Endothelial cell of umbilical vein (primary cell): Measurements from ENCODE around the gene OR5AU1. TPM values are rescaled to one million over a fixed set of nuclear protein-coding genes. Genes with fewer than 3 reads are reported as not detected.

ENCODE experiments used
- BruUV-seq: library from RNA; stranded (reverse); fragments of 400-500 nt; replicated peaks from 2 replicates; lab custom pipeline; 2021; lab: Mats Ljungman, UMichigan
- CTCF ChIA-PET: fragments of 300-600, 350-600 bp; sonication (Branson Sonifier 250); formaldehyde crosslinking; loops from one replicate; lab custom pipeline; 2021; ENCODE audit warnings: antibody characterized with exemption, inconsistent platforms; lab: Charles Lee
- POLR2A ChIA-PET: fragments of 300-600, 350-600 bp; sonication (Branson Sonifier 250); formaldehyde crosslinking; loops from one replicate; lab custom pipeline; 2021; ENCODE audit warnings: antibody characterized with exemption, inconsistent platforms; lab: Charles Lee
- DNase-seq: peaks from one replicate; pipeline ENCODE4 v3.0.0-alpha.2; 2011; ENCODE audit warnings: low read depth, low spot score
- FAIRE-seq: peaks from 2 replicates; lab custom pipeline; 2011; peaks lifted over from hg19 to GRCh38; lab: Jason Lieb, UNC
- H2AFZ ChIP-seq: 2 replicates; pipeline ENCODE4 v1.6.0; 2012; ENCODE audit warnings: low read depth, low read length, control low read depth, inconsistent platforms
- H3K27ac ChIP-seq: 2 replicates; pipeline ENCODE4 v1.5.1; 2011; ENCODE audit warnings: low read depth, mild to moderate bottlenecking, control low read depth, low read length, moderate library complexity; ENCODE audit not compliant: insufficient read depth
- H3K27me3 ChIP-seq, 2 experiments: 2 replicates each; pipeline versions ENCODE4 v1.6.0 to v1.6.1; 2011; ENCODE audit warnings: low read length in 2 of 2, mixed read lengths in 1 of 2; ENCODE audit not compliant: control insufficient read depth in 2 of 2, insufficient read depth in 2 of 2
- H3K36me3 ChIP-seq, 2 experiments: 2 replicates in 1 of 2; 3 replicates in 1 of 2; pipeline ENCODE4 v1.5.1; 2011; ENCODE audit warnings: low read length in 2 of 2, mild to moderate bottlenecking in 1 of 2, moderate library complexity in 1 of 2; ENCODE audit not compliant: control insufficient read depth in 2 of 2, insufficient read depth in 2 of 2; ENCODE audit errors: extremely low read depth in 1 of 2
- H3K4me1 ChIP-seq: 3 replicates; pipeline ENCODE4 v1.5.1; 2011; ENCODE audit warnings: mild to moderate bottlenecking, low read length; ENCODE audit not compliant: control insufficient read depth, insufficient read depth; ENCODE audit errors: extremely low read depth
- H3K4me2 ChIP-seq: 2 replicates; pipeline ENCODE4 v1.6.1; 2011; ENCODE audit warnings: low read length, control low read depth, mixed read lengths; ENCODE audit not compliant: insufficient read depth
- H3K4me3 ChIP-seq, 3 experiments: fragments of 200-600 bp in 1 of 3; sonication (generic), shearing (Covaris generic) in 1 of 3; replicated peaks in 1 of 3; 2 replicates each; pipeline ENCODE4 v1.5.1; 2011 to 2016; ENCODE audit warnings: control low read depth in 3 of 3, low read length in 3 of 3, mild to moderate bottlenecking in 2 of 3, inconsistent platforms in 1 of 3, low read depth in 1 of 3, moderate library complexity in 1 of 3; ENCODE audit not compliant: insufficient read depth in 1 of 3
- H3K79me2 ChIP-seq: 2 replicates; pipeline ENCODE4 v1.6.0; 2012; ENCODE audit warnings: low read length, inconsistent platforms; ENCODE audit not compliant: control insufficient read depth, insufficient read depth
- H3K9ac ChIP-seq: replicated peaks from 2 replicates; pipeline ENCODE3; 2011; ENCODE audit warnings: low read length, control low read depth; ENCODE audit not compliant: insufficient read depth; ENCODE audit errors: extremely low read depth
- H3K9me1 ChIP-seq: replicated peaks from 3 replicates; pipeline ENCODE4 v1.6.0; 2011; ENCODE audit warnings: mild to moderate bottlenecking, low read length; ENCODE audit not compliant: control insufficient read depth, insufficient read depth; ENCODE audit errors: extremely low read depth
- H3K9me3 ChIP-seq: replicated peaks from 2 replicates; pipeline ENCODE4 v1.5.1; 2012; ENCODE audit warnings: low read length, inconsistent platforms; ENCODE audit not compliant: control insufficient read depth, insufficient read depth
- H4K20me1 ChIP-seq: replicated peaks from 2 replicates; pipeline ENCODE3; 2011; ENCODE audit warnings: mild to moderate bottlenecking, low read length; ENCODE audit not compliant: control insufficient read depth, insufficient read depth; ENCODE audit errors: extremely low read depth
- CTCF ChIP-seq, 2 donors: IDR thresholded peaks; 1 replicate in 1 of 2; 2 replicates in 1 of 2; pipeline ENCODE4 v1.5.1; 2011; ENCODE audit warnings: low read length in 2 of 2, mild to moderate bottlenecking in 2 of 2, moderate library complexity in 2 of 2, control low read depth in 1 of 2, inconsistent platforms in 1 of 2, low read depth in 1 of 2; ENCODE audit not compliant: insufficient read depth in 1 of 2; ENCODE audit errors: extremely low read depth in 1 of 2
- EZH2 ChIP-seq: IDR thresholded peaks from 2 replicates; pipeline ENCODE4 v1.6.1; 2012; ENCODE audit warnings: borderline replicate concordance, low read depth, mild to moderate bottlenecking, moderate library complexity, low read length, inconsistent platforms; ENCODE audit not compliant: severe bottlenecking
- FOS ChIP-seq: IDR thresholded peaks from 2 replicates; pipeline ENCODE4 v1.6.1; 2011; ENCODE audit warnings: mild to moderate bottlenecking, low read length, moderate library complexity, borderline replicate concordance; ENCODE audit not compliant: insufficient read depth
- GATA2 ChIP-seq: IDR thresholded peaks from 2 replicates; pipeline ENCODE4 v1.7.0; 2011; ENCODE audit warnings: low read depth, mild to moderate bottlenecking, moderate library complexity, mixed read lengths, low read length; ENCODE audit not compliant: insufficient read length, insufficient read depth
- JUN ChIP-seq: IDR thresholded peaks from 2 replicates; pipeline ENCODE4 v1.6.1; 2011; ENCODE audit warnings: borderline replicate concordance, low read depth; ENCODE audit not compliant: insufficient read length, insufficient read depth
- MAX ChIP-seq: IDR thresholded peaks from 2 replicates; pipeline ENCODE4 v1.6.1; 2011; ENCODE audit not compliant: insufficient read depth, insufficient read length
- MYC ChIP-seq: IDR thresholded peaks from one replicate; pipeline ENCODE4 v1.6.1; 2011; ENCODE audit warnings: mild to moderate bottlenecking, low read depth, low read length
- POLR2A ChIP-seq: IDR thresholded peaks from 2 replicates; pipeline ENCODE4 v1.6.1; 2012; ENCODE audit warnings: low read depth, mild to moderate bottlenecking, control low read depth, low read length
- POLR2AphosphoS5 ChIP-seq: IDR thresholded peaks from 2 replicates; pipeline ENCODE4 v1.6.1; 2012; ENCODE audit warnings: low read depth, mild to moderate bottlenecking, control low read depth, low read length, moderate library complexity; ENCODE audit not compliant: insufficient read depth
- dilution Hi-C: fragments of 300-500 bp; cut with MboI; formaldehyde crosslinking; loops from one replicate; pipeline ENCODE4 v1.15.0; 2019; ENCODE audit warnings: low sequenced_read_pairs; ENCODE audit not compliant: extremely low pct_ligation_motif_present
- intact Hi-C: fragments of 100-400 bp; cut with micrococcal nuclease; formaldehyde crosslinking; loops from one replicate; pipeline ENCODE4 v1.10.0; 2022
- polyA plus RNA-seq, 4 experiments: library from polyadenylated mRNA; depleted of rRNA in 3 of 4; stranded (reverse) in 3 of 4; unstranded in 1 of 4; fragments of >200 nt; gene quantifications; 2 replicates each; pipeline versions ENCODE4 v1.2.1 to v1.2.3, GENCODE V29; 2011 to 2012; ENCODE audit warnings: missing spikeins in 1 of 4
- total RNA-seq: library from RNA; stranded (reverse); gene quantifications from 2 replicates; pipeline ENCODE4 v1.2.3, GENCODE V29; 2021

Gene OR5AU1
- total and polyA plus RNA-seq, 2 donors (not counting 3 experiments of a cell fraction or from before 2014, with no cell fraction given) = not detected

- no TSS peak for BruUV-seq
- Histone ChIP-seq H3K9me3 (no peaks in the 10 kb centered on the region), H3K27ac (no peak overlapping the region), H3K27me3 (peaks cover 6 to 9% of the 10 kb centered on the region in 2 experiments), H3K79me2 (no peaks in the 10 kb centered on the region), H3K4me2 (no peak overlapping the region), H3K4me1 (no peaks in the 10 kb centered on the region), H2AFZ (no peak overlapping the region), H3K9me1 (no peaks in the 10 kb centered on the region), H3K4me3 (no peak overlapping the region), H3K9ac (no peak overlapping the region), H3K36me3 (no peaks in the 10 kb centered on the region), H4K20me1 (no peaks in the 10 kb centered on the region)
- dilution Hi-C loops (no loop called here), intact Hi-C loops (no loop called here)
- TF ChIP-seq JUN (no peak), POLR2AphosphoS5 (no peak), FOS (no peak), MYC (no peak), CTCF (IDR thresholded peaks at IDR 0.05; ENCODE audit: extremely low read depth in 1 of 2, insufficient read depth in 1 of 2, low read depth in 1 of 2, low read length in 2 of 2) (no peak), MAX (no peak), GATA2 (no peak), EZH2 (no peak), POLR2A (no peak)
- ChIA-PET POLR2A (no interaction called here), CTCF (no interaction called here)
- FAIRE-seq (no peak), DNase-seq (no peak)
These were observed 38.7 kb upstream of the OR5AU1 start for GRCh38 chr14:21194597-21194996.
